ENCODE measurements around the gene NREP. TPM values are rescaled to one million over a fixed set of nuclear protein-coding genes. Genes with fewer than 3 reads are reported as not detected.

The NREP gene
- total RNA-seq, 1 donor from 2014 or later: 460 TPM

- no peak overlapping the region for H3K27ac Mint-ChIP-seq
- H3K4me3 Mint-ChIP-seq (ENCODE audit: low read depth): no peak overlapping the region
- H3K4me1 Mint-ChIP-seq (ENCODE audit: low read depth): peaks cover 13% of the 10 kb centered on the region
- no peak for DNase-seq (ENCODE audit: low spot score, unreplicated experiment)
- H3K27me3 Mint-ChIP-seq: no peaks in the 10 kb centered on the region
- TF ChIP-seq, protein P1, sequence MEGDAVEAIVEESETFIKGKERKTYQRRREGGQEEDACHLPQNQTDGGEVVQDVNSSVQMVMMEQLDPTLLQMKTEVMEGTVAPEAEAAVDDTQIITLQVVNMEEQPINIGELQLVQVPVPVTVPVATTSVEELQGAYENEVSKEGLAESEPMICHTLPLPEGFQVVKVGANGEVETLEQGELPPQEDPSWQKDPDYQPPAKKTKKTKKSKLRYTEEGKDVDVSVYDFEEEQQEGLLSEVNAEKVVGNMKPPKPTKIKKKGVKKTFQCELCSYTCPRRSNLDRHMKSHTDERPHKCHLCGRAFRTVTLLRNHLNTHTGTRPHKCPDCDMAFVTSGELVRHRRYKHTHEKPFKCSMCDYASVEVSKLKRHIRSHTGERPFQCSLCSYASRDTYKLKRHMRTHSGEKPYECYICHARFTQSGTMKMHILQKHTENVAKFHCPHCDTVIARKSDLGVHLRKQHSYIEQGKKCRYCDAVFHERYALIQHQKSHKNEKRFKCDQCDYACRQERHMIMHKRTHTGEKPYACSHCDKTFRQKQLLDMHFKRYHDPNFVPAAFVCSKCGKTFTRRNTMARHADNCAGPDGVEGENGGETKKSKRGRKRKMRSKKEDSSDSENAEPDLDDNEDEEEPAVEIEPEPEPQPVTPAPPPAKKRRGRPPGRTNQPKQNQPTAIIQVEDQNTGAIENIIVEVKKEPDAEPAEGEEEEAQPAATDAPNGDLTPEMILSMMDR (IDR thresholded peaks at IDR 0.05; ENCODE audit: unreplicated experiment): no peak
- H3K9me3 Mint-ChIP-seq (ENCODE audit: low read depth): peaks cover 9% of the 10 kb centered on the region
- H3K36me3 Mint-ChIP-seq (ENCODE audit: insufficient read depth): no peaks in the 10 kb centered on the region
These were observed 12.5 kb upstream of the NREP start for GRCh38 chr5:111769541-111769940.

DNA sequence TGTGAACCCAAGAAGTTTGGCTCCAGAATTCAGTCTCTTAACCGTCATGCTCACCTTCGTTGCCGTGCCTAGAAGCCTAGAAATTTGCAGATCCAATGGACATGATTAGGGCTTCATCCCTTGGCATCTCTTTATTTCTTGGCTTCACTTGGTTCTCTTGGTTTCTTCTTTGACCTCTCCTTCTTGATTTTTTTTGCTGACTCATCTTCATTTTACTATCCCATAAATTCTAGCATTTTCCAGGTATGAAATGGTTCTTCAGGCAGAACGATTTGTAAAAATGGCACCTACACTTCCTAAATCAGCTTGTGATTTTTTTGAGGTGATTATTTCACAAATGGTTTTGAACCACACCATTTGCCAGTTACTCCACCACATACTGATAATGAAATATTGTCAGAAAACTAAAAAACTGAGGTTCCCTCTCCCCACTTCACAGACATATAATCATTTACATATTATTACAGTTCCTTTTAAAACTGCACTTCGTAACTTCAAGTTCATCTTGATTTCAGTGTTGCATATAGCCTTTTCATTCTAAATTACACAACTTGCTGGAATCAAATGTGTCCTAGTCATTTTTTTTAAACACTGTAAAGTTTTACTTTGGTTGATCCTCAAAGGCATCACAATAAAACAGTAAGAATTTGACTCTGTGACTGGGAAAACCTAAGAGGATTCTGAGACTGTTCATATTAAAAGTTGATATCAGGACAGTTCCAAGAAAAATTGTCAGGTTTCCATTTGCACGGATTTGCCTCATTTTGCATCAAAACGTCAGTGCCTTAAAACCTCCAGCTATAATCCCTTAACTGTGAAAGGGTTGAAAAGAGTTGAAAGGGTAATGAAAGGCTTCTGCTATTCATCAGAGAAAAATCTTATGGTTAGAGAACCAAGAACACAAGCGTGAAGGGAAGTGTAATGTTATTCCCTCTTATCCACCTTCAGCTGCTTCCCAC, 8.9 kb upstream of the NREP start:
- Mint-ChIP-seq H3K4me1 (ENCODE audit: low read depth) (peaks cover 15% of the 10 kb centered on the region), H3K27ac (no peak overlapping the region), H3K9me3 (ENCODE audit: low read depth) (peaks cover 13% of the 10 kb centered on the region), H3K4me3 (ENCODE audit: low read depth) (no peak overlapping the region), H3K36me3 (ENCODE audit: insufficient read depth) (no peaks in the 10 kb centered on the region), H3K27me3 (no peaks in the 10 kb centered on the region)
- no peak for DNase-seq (ENCODE audit: low spot score, unreplicated experiment)
- TF ChIP-seq, protein P1 (IDR thresholded peaks at IDR 0.05; ENCODE audit: unreplicated experiment): no peak

- Mint-ChIP-seq H3K27me3 (no peaks in the 10 kb centered on the region), H3K4me1 (ENCODE audit: low read depth) (peaks cover 10% of the 10 kb centered on the region), H3K36me3 (ENCODE audit: insufficient read depth) (no peaks in the 10 kb centered on the region), H3K4me3 (ENCODE audit: low read depth) (no peak overlapping the region), H3K9me3 (ENCODE audit: low read depth) (peaks cover 5% of the 10 kb centered on the region), H3K27ac (no peak overlapping the region)
- DNase-seq (ENCODE audit: low spot score, unreplicated experiment): no peak
- TF ChIP-seq, protein P1 (IDR thresholded peaks at IDR 0.05; ENCODE audit: unreplicated experiment): no peak
These were observed 7.0 kb upstream of the NREP start for GRCh38 chr5:111764019-111764418.

- Mint-ChIP-seq H3K36me3 (ENCODE audit: insufficient read depth) (no peaks in the 10 kb centered on the region), H3K4me3 (ENCODE audit: low read depth) (no peak overlapping the region), H3K4me1 (ENCODE audit: low read depth) (peaks cover 19% of the 10 kb centered on the region), H3K27me3 (no peaks in the 10 kb centered on the region), H3K9me3 (ENCODE audit: low read depth) (peaks cover 4% of the 10 kb centered on the region), H3K27ac (peak overlapping the region; percentile 19)
- TF ChIP-seq, protein P1 (IDR thresholded peaks at IDR 0.05; ENCODE audit: unreplicated experiment): no peak
- no peak for DNase-seq (ENCODE audit: low spot score, unreplicated experiment)
These were observed 5.9 kb upstream of the NREP start for GRCh38 chr5:111762895-111763294.

GRCh38 chr5:111758284-111758628, 1.3 kb upstream of the NREP start:
- Mint-ChIP-seq H3K4me3 (ENCODE audit: low read depth) (peak overlapping the region; percentile 90), H3K9me3 (ENCODE audit: low read depth) (no peaks in the 10 kb centered on the region), H3K4me1 (ENCODE audit: low read depth) (peaks cover 35% of the 10 kb centered on the region), H3K36me3 (ENCODE audit: insufficient read depth) (peaks cover 7% of the 10 kb centered on the region), H3K27ac (peak overlapping the region; percentile 98), H3K27me3 (no peaks in the 10 kb centered on the region)
- no peak for DNase-seq (ENCODE audit: low spot score, unreplicated experiment)
- TF ChIP-seq, protein P1 (IDR thresholded peaks at IDR 0.05; ENCODE audit: unreplicated experiment): no peak
